ENCODE data around the gene TEX22.

TEX22 gene

DNA sequence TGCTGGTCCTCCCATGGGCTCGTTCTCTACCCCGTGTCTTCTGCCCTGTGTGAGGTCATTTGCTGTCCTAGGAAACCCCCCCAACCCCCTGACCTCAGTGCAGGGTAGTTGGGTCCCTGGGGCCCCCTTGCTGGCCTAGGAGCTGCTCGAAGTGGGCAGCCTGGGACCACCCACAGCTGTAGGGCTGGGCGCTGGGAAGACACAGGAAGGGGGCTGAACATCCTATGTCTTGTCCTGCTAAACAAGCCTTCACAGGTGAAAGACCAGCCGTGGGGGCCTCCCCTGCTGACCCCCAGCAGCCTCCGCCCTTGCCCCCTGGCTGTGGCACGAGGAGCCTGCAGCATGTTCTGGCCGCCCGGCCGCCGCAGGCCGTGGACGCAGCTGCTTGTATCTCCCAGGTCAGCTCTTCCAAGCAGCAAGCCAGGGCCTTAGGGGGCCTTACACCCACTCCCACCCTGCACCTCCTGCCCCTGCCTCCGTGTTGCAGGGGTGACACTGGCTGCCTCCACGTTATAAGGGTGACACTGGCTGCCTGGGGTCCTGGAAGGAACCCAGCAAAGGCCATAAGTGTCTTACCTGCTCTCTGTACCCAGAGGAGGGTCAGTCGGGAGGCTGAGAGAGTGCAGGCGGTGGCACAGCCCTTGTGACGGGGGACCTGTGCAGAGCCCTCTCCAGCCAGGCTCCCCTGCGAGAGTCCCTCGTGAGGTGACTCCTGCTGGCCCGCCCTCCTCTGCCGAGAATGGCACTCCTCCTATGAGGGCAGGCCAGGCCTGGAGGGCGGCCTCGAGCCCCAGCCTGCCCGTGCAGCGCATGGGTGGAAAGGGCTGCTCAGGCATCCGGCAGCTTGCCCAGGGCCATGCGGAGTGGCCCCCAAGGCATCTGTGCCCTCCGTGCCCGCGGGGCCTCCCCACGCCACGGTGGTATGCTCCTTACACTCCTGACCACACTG lies 11.5 kb upstream of the TEX22 start:
- H3K9ac ChIP-seq (ENCODE audit: low read depth, low read length, poor library complexity, severe bottlenecking), result no peak overlapping the region
- no peaks in the 10 kb centered on the region for H3K9me3 ChIP-seq (ENCODE audit: insufficient read depth, low read depth, low read length)
- TF ChIP-seq, protein P1, sequence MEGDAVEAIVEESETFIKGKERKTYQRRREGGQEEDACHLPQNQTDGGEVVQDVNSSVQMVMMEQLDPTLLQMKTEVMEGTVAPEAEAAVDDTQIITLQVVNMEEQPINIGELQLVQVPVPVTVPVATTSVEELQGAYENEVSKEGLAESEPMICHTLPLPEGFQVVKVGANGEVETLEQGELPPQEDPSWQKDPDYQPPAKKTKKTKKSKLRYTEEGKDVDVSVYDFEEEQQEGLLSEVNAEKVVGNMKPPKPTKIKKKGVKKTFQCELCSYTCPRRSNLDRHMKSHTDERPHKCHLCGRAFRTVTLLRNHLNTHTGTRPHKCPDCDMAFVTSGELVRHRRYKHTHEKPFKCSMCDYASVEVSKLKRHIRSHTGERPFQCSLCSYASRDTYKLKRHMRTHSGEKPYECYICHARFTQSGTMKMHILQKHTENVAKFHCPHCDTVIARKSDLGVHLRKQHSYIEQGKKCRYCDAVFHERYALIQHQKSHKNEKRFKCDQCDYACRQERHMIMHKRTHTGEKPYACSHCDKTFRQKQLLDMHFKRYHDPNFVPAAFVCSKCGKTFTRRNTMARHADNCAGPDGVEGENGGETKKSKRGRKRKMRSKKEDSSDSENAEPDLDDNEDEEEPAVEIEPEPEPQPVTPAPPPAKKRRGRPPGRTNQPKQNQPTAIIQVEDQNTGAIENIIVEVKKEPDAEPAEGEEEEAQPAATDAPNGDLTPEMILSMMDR (conservative IDR thresholded peaks at IDR 0.05; ENCODE audit: low read length), result no peak
- no peak for TF ChIP-seq EZH2phosphoT487 (IDR thresholded peaks at IDR 0.05; ENCODE audit: borderline replicate concordance)
- no peak overlapping the region for H3K4me3 ChIP-seq (ENCODE audit: low read length, poor library complexity, severe bottlenecking)
- no peaks in the 10 kb centered on the region for H3K79me2 ChIP-seq (ENCODE audit: insufficient read depth, low read length)
- no peak overlapping the region for H3K4me2 ChIP-seq (ENCODE audit: low read depth, low read length, poor library complexity, severe bottlenecking)
- H3K27me3 ChIP-seq (ENCODE audit: insufficient read depth, low read length, poor library complexity, severe bottlenecking), result no peaks in the 10 kb centered on the region
- no peak overlapping the region for H2AFZ ChIP-seq (ENCODE audit: low read length)
- no peaks in the 10 kb centered on the region for H4K20me1 ChIP-seq (ENCODE audit: insufficient read depth, low read length, poor library complexity, severe bottlenecking)
- no peaks in the 10 kb centered on the region for H3K9me2 ChIP-seq (replicated peaks; ENCODE audit: low read depth, low read length)
- H3F3A ChIP-seq (ENCODE audit: low read depth), result no peaks in the 10 kb centered on the region
- peaks cover 13% of the 10 kb centered on the region; the same call in 1 of the 2 replicates for H3K36me3 ChIP-seq (ENCODE audit: insufficient read depth, low read length)
- peaks cover 19% of the 10 kb centered on the region for H3K4me1 ChIP-seq (ENCODE audit: insufficient read depth, low read length, poor library complexity, severe bottlenecking)

DNA sequence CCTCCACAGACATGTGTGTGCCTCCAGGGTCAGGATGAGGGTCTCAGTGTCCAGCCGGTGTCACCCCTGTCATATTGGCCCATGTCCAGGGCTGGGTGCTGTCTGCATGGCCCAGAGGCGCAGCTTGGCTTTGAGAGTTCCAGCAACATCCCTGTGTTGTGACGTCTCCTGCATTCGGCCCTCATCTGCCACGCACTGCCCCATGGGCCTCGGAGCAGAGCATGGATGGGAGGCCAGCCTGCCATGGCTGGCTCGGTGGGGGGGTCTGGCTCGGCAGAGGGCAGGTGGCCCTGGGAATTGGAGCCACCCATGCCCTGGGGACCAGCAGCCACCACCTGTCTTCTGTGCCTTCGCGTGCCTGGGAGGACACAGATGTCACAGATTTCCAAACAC lies 10.8 kb upstream of the TEX22 start:
- Histone ChIP-seq H3K4me3 (ENCODE audit: low read length, poor library complexity, severe bottlenecking) (no peak overlapping the region), H3K9me3 (ENCODE audit: insufficient read depth, low read depth, low read length) (no peaks in the 10 kb centered on the region), H2AFZ (ENCODE audit: low read length) (no peak overlapping the region), H3K27me3 (ENCODE audit: insufficient read depth, low read length, poor library complexity, severe bottlenecking) (no peaks in the 10 kb centered on the region), H3K4me2 (ENCODE audit: low read depth, low read length, poor library complexity, severe bottlenecking) (no peak overlapping the region), H3K9ac (ENCODE audit: low read depth, low read length, poor library complexity, severe bottlenecking) (no peak overlapping the region), H3F3A (ENCODE audit: low read depth) (no peaks in the 10 kb centered on the region), H3K9me2 (replicated peaks; ENCODE audit: low read depth, low read length) (no peaks in the 10 kb centered on the region), H3K36me3 (ENCODE audit: insufficient read depth, low read length) (peaks cover 13% of the 10 kb centered on the region; the same call in 1 of the 2 replicates), H4K20me1 (ENCODE audit: insufficient read depth, low read length, poor library complexity, severe bottlenecking) (no peaks in the 10 kb centered on the region), H3K4me1 (ENCODE audit: insufficient read depth, low read length, poor library complexity, severe bottlenecking) (peaks cover 19% of the 10 kb centered on the region), H3K79me2 (ENCODE audit: insufficient read depth, low read length) (no peaks in the 10 kb centered on the region)
- TF ChIP-seq EZH2phosphoT487 (IDR thresholded peaks at IDR 0.05; ENCODE audit: borderline replicate concordance), result no peak
- TF ChIP-seq, protein P1 (conservative IDR thresholded peaks at IDR 0.05; ENCODE audit: low read length), result no peak

DNA sequence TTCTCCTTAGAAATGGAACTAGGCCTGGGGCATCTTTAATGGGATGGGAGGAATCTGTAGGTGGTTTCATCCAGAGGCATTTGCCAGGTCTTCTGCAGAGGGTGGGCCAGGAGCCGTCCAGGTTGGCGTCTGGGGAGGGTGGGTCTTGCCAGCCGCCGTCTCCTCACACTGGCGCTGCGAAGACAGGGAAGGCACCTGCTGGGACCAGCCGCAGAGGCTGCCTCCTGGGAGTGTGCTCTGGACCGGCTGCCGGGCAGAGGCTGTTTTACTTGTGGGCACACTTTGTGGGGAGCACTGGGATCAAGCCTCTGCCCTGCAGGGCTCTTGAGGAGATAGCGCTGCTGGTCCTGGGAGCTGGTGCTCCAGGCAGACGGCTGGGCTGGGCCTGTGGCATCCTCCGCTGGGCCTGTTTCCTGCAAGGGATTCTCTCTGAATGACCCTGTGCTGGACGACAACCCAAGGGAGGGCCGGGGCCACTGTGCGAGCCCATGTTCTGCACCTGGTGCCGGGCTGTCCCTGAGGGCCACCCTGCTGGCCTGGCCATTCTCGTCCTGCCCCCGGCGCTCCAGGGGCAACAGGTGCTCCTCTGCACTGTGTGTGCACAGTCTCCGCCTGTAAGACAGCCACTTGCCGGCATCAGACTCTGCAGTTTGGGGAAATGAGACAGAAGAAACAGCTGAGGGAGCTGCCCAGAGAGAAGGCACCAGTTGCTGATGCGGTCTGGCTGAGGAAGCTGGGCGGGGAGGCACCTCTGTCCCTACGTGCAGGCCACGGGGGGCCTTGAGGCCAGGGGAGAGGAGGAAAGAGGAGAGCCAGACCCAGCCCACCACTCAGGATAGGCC lies 10.0 kb upstream of the TEX22 start:
- no peak overlapping the region for H3K4me3 ChIP-seq (ENCODE audit: low read length, poor library complexity, severe bottlenecking)
- no peak overlapping the region for H3K9ac ChIP-seq (ENCODE audit: low read depth, low read length, poor library complexity, severe bottlenecking)
- H3K4me2 ChIP-seq (ENCODE audit: low read depth, low read length, poor library complexity, severe bottlenecking), result no peak overlapping the region
- H3K27me3 ChIP-seq (ENCODE audit: insufficient read depth, low read length, poor library complexity, severe bottlenecking), result no peaks in the 10 kb centered on the region
- H3K9me2 ChIP-seq (replicated peaks; ENCODE audit: low read depth, low read length), result no peaks in the 10 kb centered on the region
- TF ChIP-seq, protein P1 (conservative IDR thresholded peaks at IDR 0.05; ENCODE audit: low read length), result no peak
- no peak for TF ChIP-seq EZH2phosphoT487 (IDR thresholded peaks at IDR 0.05; ENCODE audit: borderline replicate concordance)
- H2AFZ ChIP-seq (ENCODE audit: low read length), result no peak overlapping the region
- no peaks in the 10 kb centered on the region for H3K9me3 ChIP-seq (ENCODE audit: insufficient read depth, low read depth, low read length)
- H3K79me2 ChIP-seq (ENCODE audit: insufficient read depth, low read length), result no peaks in the 10 kb centered on the region
- H3K36me3 ChIP-seq (ENCODE audit: insufficient read depth, low read length), result peaks cover 10% of the 10 kb centered on the region; the same call in 1 of the 2 replicates
- no peaks in the 10 kb centered on the region for H4K20me1 ChIP-seq (ENCODE audit: insufficient read depth, low read length, poor library complexity, severe bottlenecking)
- peaks cover 19% of the 10 kb centered on the region for H3K4me1 ChIP-seq (ENCODE audit: insufficient read depth, low read length, poor library complexity, severe bottlenecking)
- H3F3A ChIP-seq (ENCODE audit: low read depth), result no peaks in the 10 kb centered on the region

Data from Loucy (cell line).